ENCODE results near the gene TENM3.

DNA sequence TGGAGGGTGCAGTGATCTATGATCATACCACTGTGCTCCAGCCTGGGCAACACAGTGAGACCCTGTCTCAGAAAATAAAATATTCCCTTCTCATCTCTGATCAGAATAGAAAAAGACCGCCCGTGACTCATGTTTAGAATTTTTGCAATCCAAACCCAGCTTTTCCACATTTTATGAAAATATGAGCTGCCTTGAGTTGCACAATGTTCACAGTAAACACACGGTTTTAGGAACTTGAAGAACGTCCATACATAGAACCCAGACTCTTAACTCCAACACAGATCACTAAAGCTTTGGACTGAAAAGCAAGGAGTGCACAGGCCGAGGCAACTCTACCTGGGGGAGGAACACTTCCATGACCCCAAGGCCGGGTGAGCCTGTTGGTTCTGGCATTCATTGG, 305.0 kb downstream of the TENM3 start:
- TF ChIP-seq EZH2phosphoT487 (IDR thresholded peaks at IDR 0.05; ENCODE audit: low read depth), result no peak
- TF ChIP-seq, protein P1, sequence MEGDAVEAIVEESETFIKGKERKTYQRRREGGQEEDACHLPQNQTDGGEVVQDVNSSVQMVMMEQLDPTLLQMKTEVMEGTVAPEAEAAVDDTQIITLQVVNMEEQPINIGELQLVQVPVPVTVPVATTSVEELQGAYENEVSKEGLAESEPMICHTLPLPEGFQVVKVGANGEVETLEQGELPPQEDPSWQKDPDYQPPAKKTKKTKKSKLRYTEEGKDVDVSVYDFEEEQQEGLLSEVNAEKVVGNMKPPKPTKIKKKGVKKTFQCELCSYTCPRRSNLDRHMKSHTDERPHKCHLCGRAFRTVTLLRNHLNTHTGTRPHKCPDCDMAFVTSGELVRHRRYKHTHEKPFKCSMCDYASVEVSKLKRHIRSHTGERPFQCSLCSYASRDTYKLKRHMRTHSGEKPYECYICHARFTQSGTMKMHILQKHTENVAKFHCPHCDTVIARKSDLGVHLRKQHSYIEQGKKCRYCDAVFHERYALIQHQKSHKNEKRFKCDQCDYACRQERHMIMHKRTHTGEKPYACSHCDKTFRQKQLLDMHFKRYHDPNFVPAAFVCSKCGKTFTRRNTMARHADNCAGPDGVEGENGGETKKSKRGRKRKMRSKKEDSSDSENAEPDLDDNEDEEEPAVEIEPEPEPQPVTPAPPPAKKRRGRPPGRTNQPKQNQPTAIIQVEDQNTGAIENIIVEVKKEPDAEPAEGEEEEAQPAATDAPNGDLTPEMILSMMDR (IDR thresholded peaks at IDR 0.05; ENCODE audit: low read depth, low read length), result no peak
